HUES64 (cell line): Measurements from ENCODE around the gene TMEM271.

Source experiments
- H3K27ac ChIP-seq: 2 replicates; pipeline ENCODE4 v1.7.0; 2013; ENCODE audit warnings: low read depth, low read length, inconsistent platforms
- H3K27me3 ChIP-seq: 2 replicates; pipeline ENCODE4 v1.6.1; 2013; ENCODE audit warnings: mild to moderate bottlenecking, low read length; ENCODE audit not compliant: insufficient read depth
- H3K36me3 ChIP-seq: 2 replicates; pipeline ENCODE4 v1.6.1; 2013; ENCODE audit warnings: mild to moderate bottlenecking, low read length; ENCODE audit not compliant: insufficient read depth
- H3K4me1 ChIP-seq: 2 replicates; pipeline ENCODE4 v1.6.1; 2013; ENCODE audit warnings: mild to moderate bottlenecking, low read length, moderate library complexity; ENCODE audit not compliant: insufficient read depth
- H3K4me3 ChIP-seq: 2 replicates; pipeline ENCODE4 v1.5.1; 2013; ENCODE audit warnings: mild to moderate bottlenecking, low read length, moderate library complexity
- H3K9ac ChIP-seq: 2 replicates; pipeline ENCODE4 v1.6.1; 2013; ENCODE audit warnings: mild to moderate bottlenecking, low read depth, low read length
- H3K9me3 ChIP-seq: 2 replicates; pipeline ENCODE4 v1.6.1; 2013; ENCODE audit warnings: low read depth, low read length; ENCODE audit not compliant: insufficient read depth
- WGBS: fragments of 150-250, 120-280 bp; methylation state at CpG from one replicate; pipeline ENCODE4 v1.1.7; 2013; ENCODE audit warnings: missing lambda C conversion rate; 5-methylcytosine and 5-hydroxymethylcytosine counted together

The TMEM271 gene

GRCh38 chr4:617644-618641 lies 41.8 kb upstream of the TMEM271 start:
- Histone ChIP-seq H3K9me3 (no peaks in the 10 kb centered on the region), H3K27me3 (no peaks in the 10 kb centered on the region), H3K27ac (no peak overlapping the region), H3K4me3 (no peak overlapping the region), H3K36me3 (no peaks in the 10 kb centered on the region), H3K4me1 (no peaks in the 10 kb centered on the region), H3K9ac (no peak overlapping the region)
- WGBS, result 83% methylated on average over 18 of the region's 18 CpGs

- H3K4me3 ChIP-seq, result no peak overlapping the region
- no peaks in the 10 kb centered on the region for H3K4me1 ChIP-seq
- no peak overlapping the region for H3K27ac ChIP-seq
- WGBS, result 95% methylated on average over 27 of the region's 27 CpGs
- H3K9me3 ChIP-seq, result no peaks in the 10 kb centered on the region
- no peak overlapping the region for H3K9ac ChIP-seq
- H3K27me3 ChIP-seq, result no peaks in the 10 kb centered on the region
- no peaks in the 10 kb centered on the region for H3K36me3 ChIP-seq
Observed at GRCh38 chr4:616911-617643, 41.0 kb upstream of the TMEM271 start.

GRCh38 chr4:616091-616490 lies 40.0 kb upstream of the TMEM271 start:
- Histone ChIP-seq H3K27me3 (no peaks in the 10 kb centered on the region), H3K4me1 (no peaks in the 10 kb centered on the region), H3K9me3 (no peaks in the 10 kb centered on the region), H3K36me3 (no peaks in the 10 kb centered on the region), H3K9ac (no peak overlapping the region), H3K27ac (no peak overlapping the region), H3K4me3 (no peak overlapping the region)
- 91% methylated on average over 1 of the region's 1 CpG for WGBS

GRCh38 chr4:613126-613525 lies 37.0 kb upstream of the TMEM271 start:
- WGBS, result 92% methylated on average over 9 of the region's 9 CpGs
- no peaks in the 10 kb centered on the region for H3K9me3 ChIP-seq
- no peak overlapping the region for H3K9ac ChIP-seq
- H3K4me1 ChIP-seq, result no peaks in the 10 kb centered on the region
- no peak overlapping the region for H3K27ac ChIP-seq
- H3K27me3 ChIP-seq, result no peaks in the 10 kb centered on the region
- no peaks in the 10 kb centered on the region for H3K36me3 ChIP-seq
- no peak overlapping the region for H3K4me3 ChIP-seq

GRCh38 chr4:612749-613125 lies 36.6 kb upstream of the TMEM271 start:
- Histone ChIP-seq H3K27ac (no peak overlapping the region), H3K4me1 (no peaks in the 10 kb centered on the region), H3K9me3 (no peaks in the 10 kb centered on the region), H3K9ac (no peak overlapping the region), H3K4me3 (no peak overlapping the region), H3K36me3 (no peaks in the 10 kb centered on the region), H3K27me3 (no peaks in the 10 kb centered on the region)
- WGBS, result 90% methylated on average over 7 of the region's 7 CpGs

- Histone ChIP-seq H3K9ac (no peak overlapping the region), H3K4me3 (no peak overlapping the region), H3K27ac (no peak overlapping the region), H3K27me3 (no peaks in the 10 kb centered on the region), H3K4me1 (no peaks in the 10 kb centered on the region), H3K36me3 (no peaks in the 10 kb centered on the region), H3K9me3 (no peaks in the 10 kb centered on the region)
- WGBS, result 93% methylated on average over 22 of the region's 22 CpGs
Observed at GRCh38 chr4:612052-612748, 36.1 kb upstream of the TMEM271 start.

GRCh38 chr4:610411-611261 lies 34.5 kb upstream of the TMEM271 start:
- WGBS, result 60% methylated on average over 10 of the region's 10 CpGs
- no peak overlapping the region for H3K27ac ChIP-seq
- H3K27me3 ChIP-seq, result no peaks in the 10 kb centered on the region

GRCh38 chr4:609400-610050 lies 33.4 kb upstream of the TMEM271 start:
- WGBS, result 85% methylated on average over 8 of the region's 8 CpGs

More at GRCh38 chr4:610411-611261, 34.5 kb upstream of the TMEM271 start:
- Histone ChIP-seq H3K4me1 (no peaks in the 10 kb centered on the region), H3K4me3 (no peak overlapping the region), H3K36me3 (no peaks in the 10 kb centered on the region), H3K9me3 (no peaks in the 10 kb centered on the region), H3K9ac (no peak overlapping the region)

GRCh38 chr4:608236-608635 lies 32.1 kb upstream of the TMEM271 start:
- Histone ChIP-seq H3K9ac (no peak overlapping the region), H3K27ac (no peak overlapping the region), H3K9me3 (no peaks in the 10 kb centered on the region), H3K36me3 (no peaks in the 10 kb centered on the region), H3K4me1 (no peaks in the 10 kb centered on the region), H3K4me3 (no peak overlapping the region), H3K27me3 (no peaks in the 10 kb centered on the region)
- WGBS, result 60% methylated on average over 6 of the region's 7 CpGs

More at GRCh38 chr4:609400-610050, 33.4 kb upstream of the TMEM271 start:
- Histone ChIP-seq H3K4me1 (no peaks in the 10 kb centered on the region), H3K27ac (no peak overlapping the region), H3K36me3 (no peaks in the 10 kb centered on the region), H3K4me3 (no peak overlapping the region), H3K9ac (no peak overlapping the region), H3K9me3 (no peaks in the 10 kb centered on the region), H3K27me3 (no peaks in the 10 kb centered on the region)
